ENCODE data around the gene DENND2A.

DNA sequence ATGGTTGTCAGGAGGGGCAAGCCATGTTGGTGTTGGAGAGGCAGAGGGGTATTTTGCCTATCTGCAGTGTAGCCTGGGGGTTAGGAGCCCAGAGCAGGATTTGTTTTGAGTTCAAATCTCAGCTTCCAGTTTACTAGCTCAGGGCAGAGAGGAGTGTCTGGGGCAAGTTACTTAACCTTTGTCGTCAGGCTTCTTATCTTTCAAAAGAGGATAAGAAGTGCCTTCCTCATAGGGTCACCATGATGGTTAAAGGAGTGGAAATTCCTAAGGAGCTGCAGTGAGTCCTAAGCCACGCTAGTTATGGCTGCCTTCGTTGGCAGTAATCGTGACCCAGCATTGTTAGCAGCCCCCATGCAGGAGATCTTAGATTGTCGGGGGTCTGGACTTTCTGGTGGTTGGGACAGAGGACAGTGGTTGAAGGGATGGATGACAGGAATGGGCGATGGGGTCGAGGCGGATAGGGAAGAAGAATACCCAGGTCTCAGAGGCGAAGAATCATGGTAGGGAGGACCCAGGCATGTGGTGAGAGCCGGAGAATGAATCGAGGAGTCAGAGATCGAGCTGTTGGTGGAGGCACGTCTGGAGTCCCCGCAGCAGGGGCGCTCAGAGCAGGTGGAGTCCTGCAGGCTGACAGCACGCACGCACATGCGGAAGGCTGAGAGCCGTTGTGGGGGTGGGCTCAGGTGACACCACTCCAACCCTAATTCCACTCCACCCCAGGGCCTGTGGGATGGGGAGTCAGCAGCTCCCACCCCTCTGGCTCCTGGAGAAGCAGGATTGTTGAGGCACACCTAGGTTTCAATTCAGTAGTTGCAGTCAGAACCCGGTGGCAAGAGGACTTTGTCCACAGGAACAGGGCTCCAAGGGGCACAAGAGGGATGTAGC is 43.7 kb upstream of the DENND2A start:
- TF ChIP-seq, protein P1, sequence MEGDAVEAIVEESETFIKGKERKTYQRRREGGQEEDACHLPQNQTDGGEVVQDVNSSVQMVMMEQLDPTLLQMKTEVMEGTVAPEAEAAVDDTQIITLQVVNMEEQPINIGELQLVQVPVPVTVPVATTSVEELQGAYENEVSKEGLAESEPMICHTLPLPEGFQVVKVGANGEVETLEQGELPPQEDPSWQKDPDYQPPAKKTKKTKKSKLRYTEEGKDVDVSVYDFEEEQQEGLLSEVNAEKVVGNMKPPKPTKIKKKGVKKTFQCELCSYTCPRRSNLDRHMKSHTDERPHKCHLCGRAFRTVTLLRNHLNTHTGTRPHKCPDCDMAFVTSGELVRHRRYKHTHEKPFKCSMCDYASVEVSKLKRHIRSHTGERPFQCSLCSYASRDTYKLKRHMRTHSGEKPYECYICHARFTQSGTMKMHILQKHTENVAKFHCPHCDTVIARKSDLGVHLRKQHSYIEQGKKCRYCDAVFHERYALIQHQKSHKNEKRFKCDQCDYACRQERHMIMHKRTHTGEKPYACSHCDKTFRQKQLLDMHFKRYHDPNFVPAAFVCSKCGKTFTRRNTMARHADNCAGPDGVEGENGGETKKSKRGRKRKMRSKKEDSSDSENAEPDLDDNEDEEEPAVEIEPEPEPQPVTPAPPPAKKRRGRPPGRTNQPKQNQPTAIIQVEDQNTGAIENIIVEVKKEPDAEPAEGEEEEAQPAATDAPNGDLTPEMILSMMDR (conservative IDR thresholded peaks at IDR 0.05; ENCODE audit: low read depth, low read length): no peak
- no peak for TF ChIP-seq EZH2 (IDR thresholded peaks at IDR 0.05; ENCODE audit: borderline replicate concordance, low read depth, low read length, poor library complexity, severe bottlenecking)
